ENCODE results near the gene ISYNA1.

GRCh38 chr19:18424890-18425514, 12.9 kb downstream of the ISYNA1 start:
- TF ChIP-seq CTCF (conservative IDR thresholded peaks at IDR 0.05; ENCODE audit: low read length) (no peak), EZH2phosphoT487 (IDR thresholded peaks at IDR 0.05; ENCODE audit: borderline replicate concordance) (no peak)

Measured in Loucy (cell line).